HG03571 (cell line): ENCODE measurements around the gene BTBD19.
"Not testable (repeated sequence)": the region's sequence is repeated elsewhere in the genome, so short reads cannot be mapped to it uniquely, and the experiment has no call there.

Experiments
- ATAC-seq: cut with Tn5 transposase; IDR thresholded peaks from one replicate; pipeline ENCODE4 v1.9.1; 2021; ENCODE audit not compliant: unreplicated experiment

BTBD19 gene

GRCh38 chr1:44786841-44787426, 21.4 kb upstream of the BTBD19 start:
- no peak for ATAC-seq

GRCh38 chr1:44787506-44787905, 20.8 kb upstream of the BTBD19 start:
- ATAC-seq, result no peak

GRCh38 chr1:44788120-44788860, 20.0 kb upstream of the BTBD19 start, which contains the start of gene BEST4:
TSS of gene BEST4 (minus strand) at chr1:44788170. CDS start at chr1:44787705, 465 bp downstream.
- no peak for ATAC-seq

GRCh38 chr1:44790968-44791801, 17.1 kb upstream of the BTBD19 start:
- no peak for ATAC-seq

GRCh38 chr1:44792736-44793502, 15.4 kb upstream of the BTBD19 start:
- ATAC-seq, result no peak

- not testable (repeated sequence) for ATAC-seq
These were observed 10.4 kb upstream of the BTBD19 start for GRCh38 chr1:44797886-44798285.

GRCh38 chr1:44798481-44799365, 9.6 kb upstream of the BTBD19 start:
- ATAC-seq, result no peak

GRCh38 chr1:44799770-44800584, 8.3 kb upstream of the BTBD19 start, which contains the start of gene PLK3:
TSS of gene PLK3 (plus strand) at chr1:44800377. CDS start at chr1:44800464, 87 bp downstream.
- peak; percentile 80 for ATAC-seq

GRCh38 chr1:44801491-44802305, 6.6 kb upstream of the BTBD19 start:
- no peak for ATAC-seq

GRCh38 chr1:44802306-44803061, 5.8 kb upstream of the BTBD19 start:
- ATAC-seq, result no peak

- no peak for ATAC-seq
These were observed 5.3 kb upstream of the BTBD19 start for GRCh38 chr1:44803062-44803311.

- ATAC-seq, result no peak
These were observed 4.8 kb upstream of the BTBD19 start for GRCh38 chr1:44803312-44804095.

GRCh38 chr1:44805311-44806024, 2.9 kb upstream of the BTBD19 start:
- no peak for ATAC-seq

GRCh38 chr1:44806025-44806703, 2.2 kb upstream of the BTBD19 start:
- ATAC-seq, result no peak

GRCh38 chr1:44806704-44807363, 1.5 kb upstream of the BTBD19 start, which contains the start of gene DYNLT4:
TSS of gene DYNLT4 (minus strand) at chr1:44807351. CDS start at chr1:44806668, 683 bp downstream.
- ATAC-seq, result no peak
